Mesodermal cell (in vitro differentiated cells): ENCODE results near the gene CENPT.

Source experiments
- H3K27ac ChIP-seq: 2 replicates; pipeline ENCODE4 v1.7.0; 2013; ENCODE audit warnings: mild to moderate bottlenecking, low read depth, low read length, moderate library complexity; ENCODE audit not compliant: severe bottlenecking
- H3K36me3 ChIP-seq: 2 replicates; pipeline ENCODE4 v1.7.1; 2013; ENCODE audit warnings: mild to moderate bottlenecking, low read length, moderate library complexity; ENCODE audit not compliant: control insufficient read depth, insufficient read depth
- H3K4me1 ChIP-seq: one replicate; pipeline ENCODE4 v1.7.1; 2013; ENCODE audit warnings: mild to moderate bottlenecking, low read length; ENCODE audit not compliant: insufficient read depth, control insufficient read depth, poor library complexity, severe bottlenecking
- H3K4me3 ChIP-seq: 2 replicates; pipeline ENCODE4 v1.7.0; 2013; ENCODE audit warnings: low read length, control low read depth, mild to moderate bottlenecking; ENCODE audit not compliant: insufficient read depth, poor library complexity, severe bottlenecking; ENCODE audit errors: extremely low read depth
- H3K9me3 ChIP-seq: 2 replicates; pipeline ENCODE4 v1.7.1; 2013; ENCODE audit warnings: mild to moderate bottlenecking, low read length, moderate library complexity; ENCODE audit not compliant: control insufficient read depth
- WGBS, 2 experiments: methylation state at CpG; one replicate each; pipeline ENCODE4 v1.1.5; 2013; ENCODE audit warnings: missing lambda C conversion rate in 2 of 2; ENCODE audit not compliant: insufficient coverage in 2 of 2; 5-methylcytosine and 5-hydroxymethylcytosine counted together

Gene CENPT

GRCh38 chr16:67884684-67885083, 37.2 kb upstream of the CENPT start, which contains the start of gene NRN1L:
Gene NRN1L, plus strand, starts transcription at chr16:67884885. Its CDS starts 19 bp downstream, at chr16:67884904.
- peaks cover 64% of the 10 kb centered on the region for H3K36me3 ChIP-seq

GRCh38 chr16:67883872-67884261, 36.4 kb upstream of the CENPT start:
- peaks cover 9% of the 10 kb centered on the region for H3K4me1 ChIP-seq
- peaks cover 72% of the 10 kb centered on the region for H3K36me3 ChIP-seq
- 47 to 64% methylated on average over 7 to 11 of the region's 11 CpGs for WGBS, 2 experiments
- no peak overlapping the region for H3K4me3 ChIP-seq
- no peak overlapping the region for H3K27ac ChIP-seq
- no peaks in the 10 kb centered on the region for H3K9me3 ChIP-seq

More at GRCh38 chr16:67884684-67885083, 37.2 kb upstream of the CENPT start, which contains the start of gene NRN1L:
- Histone ChIP-seq H3K27ac (no peak within 1 kb of the TSS), H3K9me3 (no peaks in the 10 kb centered on the region), H3K4me3 (no peak within 1 kb of the TSS), H3K4me1 (peaks cover 9% of the 10 kb centered on the region)
- 11 to 26% methylated on average over 18 to 21 of the region's 22 CpGs for WGBS, 2 experiments

- Histone ChIP-seq H3K27ac (no peak overlapping the region), H3K36me3 (peaks cover 78% of the 10 kb centered on the region)
Observed at GRCh38 chr16:67883146-67883871, 35.8 kb upstream of the CENPT start.

GRCh38 chr16:67882374-67883145, 35.1 kb upstream of the CENPT start:
- no peak overlapping the region for H3K27ac ChIP-seq
- H3K36me3 ChIP-seq = peaks cover 85% of the 10 kb centered on the region
- WGBS, 2 experiments = 93 to 95% methylated on average over 11 to 14 of the region's 18 CpGs
- no peaks in the 10 kb centered on the region for H3K9me3 ChIP-seq
- H3K4me1 ChIP-seq = peaks cover 9% of the 10 kb centered on the region
- H3K4me3 ChIP-seq = no peak overlapping the region

More at GRCh38 chr16:67883146-67883871, 35.8 kb upstream of the CENPT start:
- peaks cover 9% of the 10 kb centered on the region for H3K4me1 ChIP-seq
- H3K9me3 ChIP-seq = no peaks in the 10 kb centered on the region
- 80 to 92% methylated on average over 3 to 4 of the region's 6 CpGs for whole genome bisulfite sequencing, 2 experiments
- no peak overlapping the region for H3K4me3 ChIP-seq

- WGBS, 2 experiments = 94 to 96% methylated on average over 21 of the region's 21 CpGs
- Histone ChIP-seq H3K27ac (no peak overlapping the region), H3K4me3 (no peak overlapping the region), H3K9me3 (no peaks in the 10 kb centered on the region), H3K36me3 (peaks cover 91% of the 10 kb centered on the region), H3K4me1 (peaks cover 9% of the 10 kb centered on the region)
Observed at GRCh38 chr16:67881621-67882161, 34.2 kb upstream of the CENPT start.

GRCh38 chr16:67880584-67880983, 33.1 kb upstream of the CENPT start:
- H3K27ac ChIP-seq = no peak overlapping the region
- WGBS, 2 experiments = 95 to 96% methylated on average over 9 to 13 of the region's 13 CpGs
- H3K4me1 ChIP-seq = peaks cover 9% of the 10 kb centered on the region
- H3K36me3 ChIP-seq = peaks cover 91% of the 10 kb centered on the region
- no peak overlapping the region for H3K4me3 ChIP-seq
- no peaks in the 10 kb centered on the region for H3K9me3 ChIP-seq

GRCh38 chr16:67879936-67880335, 32.4 kb upstream of the CENPT start:
- no peaks in the 10 kb centered on the region for H3K9me3 ChIP-seq
- H3K4me1 ChIP-seq = peaks cover 6% of the 10 kb centered on the region
- no peak overlapping the region for H3K4me3 ChIP-seq
- peaks cover 91% of the 10 kb centered on the region for H3K36me3 ChIP-seq
- 90 to 100% methylated on average over 3 to 4 of the region's 5 CpGs for WGBS, 2 experiments
- no peak overlapping the region for H3K27ac ChIP-seq

- H3K4me1 ChIP-seq = peaks cover 1% of the 10 kb centered on the region
- H3K27ac ChIP-seq = no peak overlapping the region
- no peak overlapping the region for H3K4me3 ChIP-seq
- peaks cover 90% of the 10 kb centered on the region for H3K36me3 ChIP-seq
- WGBS, 2 experiments = 96 to 97% methylated on average over 10 of the region's 12 CpGs
- no peaks in the 10 kb centered on the region for H3K9me3 ChIP-seq
Observed at GRCh38 chr16:67879462-67879861, 32.0 kb upstream of the CENPT start.

GRCh38 chr16:67878846-67879245, 31.4 kb upstream of the CENPT start:
- Histone ChIP-seq H3K4me3 (no peak overlapping the region), H3K9me3 (no peaks in the 10 kb centered on the region), H3K36me3 (peaks cover 84% of the 10 kb centered on the region), H3K27ac (no peak overlapping the region), H3K4me1 (peaks cover 5% of the 10 kb centered on the region)
- WGBS, 2 experiments = 93 to 96% methylated on average over 9 of the region's 9 CpGs

- H3K9me3 ChIP-seq = no peaks in the 10 kb centered on the region
- H3K36me3 ChIP-seq = peaks cover 79% of the 10 kb centered on the region
Observed at GRCh38 chr16:67878232-67878631, 30.7 kb upstream of the CENPT start.

More at GRCh38 chr16:67878232-67878631, 30.7 kb upstream of the CENPT start:
- Histone ChIP-seq H3K27ac (no peak overlapping the region), H3K4me3 (no peak overlapping the region), H3K4me1 (peaks cover 7% of the 10 kb centered on the region)
- 93 to 98% methylated on average over 2 to 4 of the region's 6 CpGs for WGBS, 2 experiments
